ENCODE results near the gene RARB.
A peak's percentile ranks its signal among the peaks of the same experiment; 100 is the strongest.

RARB gene

DNA sequence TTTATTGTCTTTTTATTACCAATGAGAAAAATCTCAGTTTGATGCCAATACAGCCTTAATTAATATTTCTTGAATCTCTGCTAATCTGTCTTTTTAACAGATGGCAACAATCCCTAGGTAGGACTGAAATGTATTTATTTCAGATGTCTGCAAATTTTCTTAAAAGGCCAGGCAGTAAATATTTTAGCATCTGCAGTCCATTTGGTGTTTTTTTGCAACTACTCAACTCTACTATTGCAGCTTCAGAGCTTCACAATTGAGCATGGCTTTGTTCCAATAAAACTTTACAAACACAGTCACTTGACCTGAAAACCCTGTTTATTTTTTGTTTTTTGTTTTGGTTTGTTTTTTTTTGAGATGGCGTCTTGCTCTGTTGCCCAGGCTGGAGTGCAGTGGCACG is 82.7 kb downstream of the RARB start:
- no peak for DNase-seq

DNA sequence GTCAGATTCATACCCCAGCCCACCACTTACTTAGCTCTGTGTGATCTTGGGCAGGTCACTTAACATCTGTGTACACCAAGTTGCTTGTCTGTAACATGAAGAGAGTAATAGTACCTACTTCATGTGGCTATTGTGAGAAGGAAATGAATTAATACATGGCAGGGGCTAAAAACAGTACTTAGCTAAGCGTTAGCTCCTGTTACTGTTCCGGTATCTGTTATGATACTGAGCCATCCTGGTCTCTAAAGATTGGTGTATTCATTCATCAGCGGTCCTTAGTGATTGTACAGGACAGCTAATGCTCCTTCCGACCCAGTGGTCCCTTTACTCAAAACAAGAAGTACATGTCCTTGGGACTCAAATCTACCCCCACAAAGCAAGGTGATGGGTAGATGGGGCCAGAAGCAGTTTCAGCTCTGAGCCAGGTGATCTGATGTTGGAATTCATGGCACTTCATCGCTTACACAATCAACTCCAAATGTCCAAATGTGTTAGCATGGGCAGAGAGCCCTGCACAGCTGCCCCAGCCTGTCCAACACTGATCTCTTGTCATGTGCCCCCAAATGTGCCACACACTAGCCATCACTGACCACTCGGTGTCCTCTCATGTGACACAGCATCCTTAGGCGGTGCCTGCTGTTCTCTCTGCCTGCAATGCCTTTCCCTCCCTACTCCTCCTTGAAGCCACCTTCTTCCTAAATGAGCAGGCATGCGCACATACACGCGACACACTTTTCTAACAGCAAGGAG is 84.1 kb downstream of the RARB start:
- DNase-seq: no peak

DNA sequence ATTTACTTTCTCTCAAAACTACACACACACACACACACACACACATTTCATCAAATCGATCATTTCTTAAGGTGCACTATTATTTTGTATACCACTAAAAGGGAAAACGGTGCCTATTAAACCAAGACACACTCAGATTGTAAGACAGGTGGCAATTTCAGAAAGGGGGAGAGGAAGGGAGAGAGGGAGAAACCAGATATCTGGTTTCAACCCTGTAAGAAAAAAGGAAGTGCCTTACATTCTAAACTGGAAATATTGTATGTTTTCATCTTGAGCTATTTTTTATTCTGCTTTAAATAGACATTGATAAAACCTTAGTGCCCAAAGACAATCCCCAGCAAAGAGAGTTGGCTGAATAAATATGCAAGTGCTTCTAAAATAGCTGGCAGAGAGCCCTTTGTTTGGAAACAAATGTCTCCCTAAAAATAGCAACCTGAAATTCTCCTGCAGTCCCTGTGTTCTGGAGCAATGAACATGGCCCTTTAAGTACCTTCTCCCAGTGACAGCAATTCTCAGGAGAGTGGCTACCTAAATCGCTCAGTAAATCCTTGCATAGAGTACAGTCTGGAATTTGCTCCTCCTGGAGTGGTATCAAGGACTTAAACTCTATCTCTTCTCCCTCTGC is 85.7 kb downstream of the RARB start:
- DNase-seq: no peak

DNA sequence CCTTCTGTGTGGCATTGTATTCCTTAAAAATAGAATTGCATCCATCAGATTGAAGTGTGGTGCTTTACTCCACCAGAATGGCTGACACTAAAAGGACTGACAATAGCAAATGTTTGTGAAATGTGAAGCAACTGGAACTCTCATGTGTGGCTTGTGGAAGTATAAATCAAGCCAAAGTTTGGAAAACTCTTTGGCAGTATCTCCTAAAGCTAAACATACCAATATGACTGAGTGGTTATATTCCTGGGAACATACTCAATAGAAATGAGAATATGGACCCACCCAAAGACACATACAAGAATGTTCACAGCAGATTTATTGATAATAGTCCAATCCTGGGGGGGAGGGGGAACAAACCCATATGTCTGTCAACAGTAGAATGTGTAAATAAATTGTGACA is 87.1 kb downstream of the RARB start:
- no peak for DNase-seq

DNA sequence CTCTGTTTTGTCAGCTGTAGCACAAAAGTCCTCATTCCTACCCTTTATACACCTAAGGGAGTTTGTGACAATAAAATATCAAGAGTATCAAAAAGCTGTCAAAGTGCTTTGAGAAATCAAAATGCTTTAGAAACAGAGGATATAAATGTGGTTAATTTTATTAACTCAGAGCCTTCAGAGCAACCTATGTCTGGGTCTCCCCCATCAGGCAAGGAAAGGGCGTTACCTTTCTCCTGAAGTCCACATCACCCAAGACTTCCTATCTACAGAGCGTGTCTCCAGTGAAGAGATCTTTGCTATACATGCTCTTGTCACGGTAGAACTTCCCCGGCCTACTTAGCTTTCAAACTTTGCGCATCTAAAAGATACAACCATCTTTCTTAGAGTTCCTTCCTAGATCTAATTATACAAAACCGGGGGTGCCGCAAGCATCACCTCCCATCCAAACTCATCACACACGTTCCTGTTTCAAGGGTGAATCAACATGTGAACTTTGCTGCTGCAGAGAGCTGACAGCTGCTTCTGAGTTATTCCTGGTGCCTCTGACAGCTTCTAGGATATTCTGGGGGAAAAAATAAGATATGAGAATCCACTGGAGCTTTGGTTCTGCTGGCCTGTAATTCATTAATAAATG is 93.0 kb downstream of the RARB start:
- no peak for DNase-seq

DNA sequence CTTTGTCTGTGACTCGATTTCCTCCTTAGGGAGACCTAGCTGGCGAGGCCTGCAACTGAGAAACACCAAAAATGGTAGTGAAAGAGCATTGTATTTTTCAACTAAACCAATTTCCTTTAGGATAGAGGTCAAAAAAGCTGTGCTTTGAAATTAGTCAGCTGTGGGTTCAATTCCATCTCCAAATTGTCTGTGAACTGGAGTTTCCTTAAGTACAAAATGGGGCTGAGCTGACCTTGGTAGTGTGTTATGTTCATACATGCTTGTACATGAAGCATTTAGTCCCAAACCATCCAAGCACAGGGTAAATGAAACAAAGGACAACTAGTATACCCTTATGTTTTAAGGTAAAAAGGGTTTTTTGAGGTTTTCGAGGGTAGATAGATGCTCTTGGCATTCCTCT is 99.3 kb downstream of the RARB start:
- DNase-seq: no peak

DNA sequence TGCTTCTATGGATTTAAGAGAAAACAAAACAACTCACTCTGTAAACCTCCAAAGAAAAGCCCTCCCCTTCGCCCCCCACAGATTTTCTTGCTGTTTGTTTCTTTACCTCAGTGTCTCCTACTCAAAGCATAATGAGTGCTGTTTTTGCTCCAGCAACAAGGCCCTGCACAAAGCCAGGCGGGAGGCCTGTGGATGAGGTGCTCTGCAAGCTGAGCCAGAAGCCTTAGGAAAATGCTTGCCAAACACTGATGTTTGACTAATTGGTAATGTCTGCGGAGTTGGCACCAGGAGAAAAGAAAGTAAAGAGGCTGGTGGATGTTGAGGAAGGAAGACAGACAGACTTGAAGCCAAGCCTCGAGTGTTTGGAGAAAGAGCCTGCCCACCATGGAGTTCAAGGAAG is 99.7 kb downstream of the RARB start:
- no peak for DNase-seq

DNA sequence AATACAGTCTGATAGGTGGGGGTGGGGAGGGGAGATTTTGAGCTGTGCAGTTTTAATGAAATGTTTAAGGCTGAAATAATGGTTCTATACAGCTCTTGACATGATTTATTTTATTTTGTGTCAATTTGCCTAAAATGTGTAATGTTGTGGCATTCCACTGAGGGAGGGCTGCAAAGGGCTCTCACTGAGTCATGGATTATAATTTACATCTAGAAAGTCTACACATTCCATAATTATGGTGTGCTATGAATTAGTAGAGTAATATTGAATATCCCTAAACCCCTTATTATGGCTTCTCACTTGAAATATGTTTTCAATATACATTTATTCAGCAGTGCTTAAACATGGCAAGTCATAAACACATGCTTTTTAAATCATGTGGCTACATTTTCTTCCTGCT is 103.9 kb downstream of the RARB start:
- no peak for DNase-seq

DNA sequence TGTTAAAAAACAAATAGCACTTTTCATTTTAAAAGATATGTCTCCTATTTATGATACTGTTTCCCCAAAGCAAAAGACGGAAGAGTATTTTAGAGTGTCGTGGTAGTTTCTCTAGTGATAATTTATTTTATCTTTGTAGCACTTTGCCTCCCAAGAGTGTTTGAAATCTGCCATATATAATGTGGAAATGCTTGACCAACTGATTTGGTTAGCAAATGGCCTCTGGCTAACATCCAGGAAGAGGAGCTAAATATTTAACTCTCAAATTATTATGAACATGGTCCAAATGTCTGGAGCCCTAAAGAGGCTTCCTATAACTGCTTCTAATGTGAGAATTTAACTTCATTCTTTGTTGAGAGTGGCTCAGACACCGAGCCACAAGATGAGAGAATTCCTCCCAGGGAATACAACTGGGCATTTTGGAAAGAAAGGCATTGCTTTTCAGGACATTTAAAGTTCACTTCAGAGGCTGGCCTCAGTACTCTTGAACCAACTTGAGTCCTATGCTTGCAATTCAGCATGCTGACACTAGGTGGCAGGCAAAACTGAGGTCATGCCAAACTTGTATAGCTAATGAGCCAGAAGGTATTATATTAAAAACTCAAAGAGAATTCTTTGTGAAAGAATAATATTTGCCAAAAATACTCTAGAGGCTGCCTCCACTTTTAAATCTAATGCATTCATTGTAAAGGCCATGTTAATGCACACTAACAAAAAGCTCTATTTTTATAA is 104.5 kb downstream of the RARB start:
- DNase-seq: peak in 1 of 5 donors; percentile 9

DNA sequence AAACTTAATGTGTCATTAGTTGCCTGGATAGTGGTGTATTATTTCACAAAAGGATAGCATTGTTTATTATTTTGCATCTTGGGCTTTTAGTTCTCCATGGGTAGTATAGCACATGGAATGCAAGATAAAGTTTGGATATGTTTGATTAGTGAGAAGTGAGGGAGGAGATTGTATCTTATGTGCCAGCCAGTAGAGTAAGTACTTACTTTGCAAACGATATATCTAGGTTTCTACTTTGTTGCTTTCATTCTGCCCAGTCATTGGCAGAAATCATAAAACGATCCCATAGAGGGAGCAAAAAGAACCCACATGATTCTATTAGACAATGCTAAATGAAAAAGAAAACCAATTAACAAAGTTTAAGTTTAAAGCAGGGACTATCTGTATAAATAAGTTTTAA is 105.3 kb downstream of the RARB start:
- DNase-seq: no peak

DNA sequence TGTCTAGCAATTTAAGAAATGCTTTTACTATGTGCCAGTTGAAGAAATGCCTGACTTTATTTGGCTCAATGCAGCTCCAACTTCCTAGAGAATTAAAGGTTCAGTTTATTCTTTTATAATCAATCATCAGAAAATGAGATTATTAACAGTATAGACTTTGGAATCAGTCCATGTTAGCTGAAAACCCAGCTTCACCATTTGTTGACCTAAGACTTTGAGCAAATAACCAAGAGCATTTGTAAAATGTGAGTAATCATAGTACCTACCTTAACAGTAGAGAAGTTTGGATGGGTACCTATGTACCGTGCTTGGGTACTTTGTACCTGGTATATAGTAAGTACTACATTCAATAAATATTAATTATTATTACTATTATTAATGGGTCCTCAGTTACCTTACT is 105.9 kb downstream of the RARB start:
- no peak for DNase-seq

DNA sequence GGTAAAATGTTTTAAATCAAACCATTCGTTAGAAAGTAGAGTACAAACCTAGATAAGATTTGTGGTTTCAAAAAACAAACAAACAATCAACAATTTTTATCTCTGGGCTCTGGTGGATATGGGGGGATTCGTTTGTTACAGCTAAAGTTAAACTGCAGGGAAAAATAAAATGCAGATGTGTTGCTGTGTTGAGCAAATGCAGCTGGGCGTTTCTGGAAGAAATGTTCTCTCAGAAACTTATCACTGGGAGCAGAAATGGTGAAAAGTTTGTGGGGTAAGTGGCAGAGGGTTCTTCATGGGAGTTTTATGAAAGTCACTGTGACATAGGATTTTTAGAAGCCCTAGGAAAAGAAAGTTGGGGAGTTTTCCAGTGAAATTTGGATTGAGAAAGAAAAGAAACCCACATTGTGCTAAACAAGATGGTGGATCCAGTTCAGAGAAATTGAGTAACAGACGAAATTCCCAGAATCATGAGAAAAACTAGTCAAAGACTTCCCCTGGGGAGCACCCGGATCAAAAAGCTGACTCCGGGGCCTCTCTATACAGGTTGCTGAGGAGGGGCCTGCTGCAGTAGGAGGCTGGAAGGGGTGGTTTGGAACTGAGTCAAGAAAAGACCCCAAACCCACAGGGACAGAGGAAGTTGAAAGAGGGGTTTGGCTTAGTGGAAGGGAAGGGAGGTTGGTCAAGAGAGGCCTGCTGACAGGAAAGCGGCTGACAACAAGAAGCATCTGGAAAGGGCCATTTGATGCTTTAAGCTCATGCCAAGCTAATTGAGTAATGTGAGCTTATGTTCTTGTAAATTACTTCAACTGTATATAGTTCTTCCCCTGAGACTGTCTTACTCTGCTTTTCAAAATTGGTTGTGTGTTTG is 108.7 kb downstream of the RARB start:
- DNase-seq: peak in 1 of 5 donors; percentile 1

DNA sequence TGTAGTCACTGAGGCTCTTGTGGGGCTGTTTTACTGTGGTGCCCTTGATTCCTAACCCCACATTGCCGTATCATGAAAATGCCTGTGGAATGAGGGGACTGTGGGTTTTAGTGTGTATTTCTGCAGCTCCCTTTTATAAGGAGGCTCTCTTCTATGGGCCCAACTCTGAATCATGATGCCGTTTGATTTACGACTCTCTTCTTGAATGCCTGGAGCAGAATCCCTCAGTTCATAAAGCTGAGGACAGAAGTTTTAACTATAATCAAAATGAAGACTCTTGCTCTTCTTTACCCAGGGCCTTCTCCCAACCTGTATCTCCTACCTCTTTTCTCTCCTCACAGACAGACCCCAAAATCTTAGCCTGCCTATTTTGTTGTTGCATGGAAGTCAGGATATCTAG is 109.5 kb downstream of the RARB start:
- no peak for DNase-seq

DNA sequence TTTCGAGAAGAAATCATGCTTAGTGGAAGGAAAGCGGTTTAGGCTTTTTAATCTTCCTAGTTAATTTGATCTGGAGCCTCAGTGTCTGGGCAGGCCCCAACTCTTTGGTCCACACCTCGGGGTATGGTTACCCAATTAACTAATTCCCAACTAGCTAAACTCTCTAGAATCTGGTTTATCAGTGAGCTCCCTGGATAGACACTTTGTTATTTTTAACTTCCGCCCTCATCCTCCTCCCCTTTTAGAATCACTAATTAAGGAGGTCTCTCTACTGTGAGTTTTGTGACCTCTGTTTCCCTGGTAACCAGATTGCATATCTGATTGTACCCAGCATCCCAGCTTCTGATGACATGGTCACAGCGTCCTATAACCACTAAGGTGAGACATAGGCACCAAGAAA is 112.2 kb downstream of the RARB start:
- no peak for DNase-seq

DNA sequence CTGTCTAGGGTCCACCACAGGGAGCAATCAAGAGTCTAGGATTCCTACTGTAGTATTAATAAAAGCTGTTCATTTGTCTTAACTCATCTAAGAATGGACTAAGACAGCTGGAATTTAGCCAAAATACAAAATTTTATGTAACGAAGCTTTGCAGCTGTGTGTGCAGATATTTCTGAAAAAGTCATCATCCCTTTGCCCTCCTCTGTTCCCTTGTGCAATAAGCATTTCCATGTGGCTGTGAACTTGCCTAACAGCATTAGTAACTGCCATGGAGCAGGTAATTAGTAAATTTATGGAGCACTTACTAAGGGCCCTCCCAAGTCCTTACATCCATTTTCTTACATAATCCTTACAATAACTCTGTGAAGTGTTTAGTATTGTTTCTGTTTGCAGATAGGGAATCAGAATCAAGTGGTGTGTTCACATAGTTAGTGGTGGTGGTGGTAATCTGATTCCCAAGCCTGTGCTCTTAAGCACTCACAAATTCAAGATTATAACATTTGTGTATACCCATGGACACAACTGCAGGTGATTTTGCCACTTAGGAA is 114.5 kb downstream of the RARB start:
- no peak for DNase-seq

DNA sequence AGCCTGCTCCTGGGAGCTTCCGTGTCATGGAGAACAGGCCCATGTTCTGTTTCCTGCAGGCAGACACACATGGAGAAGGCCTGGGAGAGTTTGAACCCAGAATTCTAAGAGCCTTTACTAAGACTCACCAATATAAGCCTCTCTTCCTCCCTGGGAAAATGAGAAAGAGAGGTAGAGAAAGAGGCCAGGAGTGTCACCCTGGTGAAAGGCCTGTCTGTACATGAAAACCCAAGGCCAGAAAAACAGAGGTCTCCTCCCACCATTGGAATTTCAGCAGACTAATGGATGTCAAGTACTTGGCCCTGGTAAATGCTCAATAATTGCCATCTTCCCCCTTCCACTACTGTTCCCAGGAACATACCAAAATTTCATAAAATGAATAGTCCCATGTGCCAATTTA is 119.0 kb downstream of the RARB start:
- no peak for DNase-seq

DNA sequence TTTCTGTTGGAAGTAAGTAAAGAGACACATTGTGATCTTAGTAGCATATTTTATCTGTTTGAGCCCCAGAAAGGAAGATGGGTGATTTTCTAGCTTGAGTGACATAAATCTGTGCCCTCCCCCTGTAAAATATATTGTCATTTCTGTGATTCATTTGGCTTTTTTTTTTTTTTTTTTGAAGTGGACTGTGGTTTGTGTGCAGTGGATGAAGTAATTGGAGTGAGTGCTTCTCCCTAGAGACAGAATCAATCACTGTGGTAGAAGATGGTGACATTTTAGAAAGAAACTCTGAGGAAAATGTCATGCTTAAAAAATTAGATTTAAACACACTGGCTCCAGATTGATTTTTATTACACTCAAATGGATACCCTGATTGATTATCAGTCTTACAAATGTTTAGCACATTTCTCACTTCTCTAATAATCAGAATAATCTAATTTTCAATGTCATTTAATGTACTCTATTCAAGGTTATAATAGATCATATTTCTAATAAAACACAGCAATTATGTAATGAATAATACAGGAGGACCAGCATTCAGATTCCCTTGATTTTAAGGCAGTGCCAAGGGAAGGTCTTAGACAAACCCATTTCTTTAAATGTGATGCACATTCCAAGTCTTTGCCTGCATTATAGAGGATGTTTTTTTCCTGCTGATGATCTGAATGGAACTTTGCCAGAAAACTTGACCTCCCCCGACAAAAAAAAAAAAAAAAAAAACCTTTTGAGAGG is 120.0 kb downstream of the RARB start:
- DNase-seq: no peak

DNA sequence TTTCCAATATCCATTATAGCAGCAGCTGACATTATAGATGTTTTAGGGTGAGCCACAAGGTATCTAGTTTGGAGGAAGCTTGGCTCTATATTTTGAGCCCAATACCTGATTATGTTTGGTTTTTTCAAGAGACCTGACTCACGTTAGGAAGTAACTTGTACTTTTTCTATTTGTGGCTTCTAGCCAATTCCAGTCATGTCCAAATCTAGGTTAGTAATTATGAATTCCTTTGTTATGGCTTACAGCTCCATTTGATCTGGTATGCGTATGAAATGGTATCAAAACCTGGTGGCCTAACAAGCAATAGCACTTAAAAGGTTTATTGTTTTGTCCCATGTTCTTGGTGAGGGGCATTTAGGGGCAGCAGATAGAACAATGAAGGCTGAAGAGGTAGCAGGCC is 120.8 kb downstream of the RARB start:
- DNase-seq: no peak

DNA sequence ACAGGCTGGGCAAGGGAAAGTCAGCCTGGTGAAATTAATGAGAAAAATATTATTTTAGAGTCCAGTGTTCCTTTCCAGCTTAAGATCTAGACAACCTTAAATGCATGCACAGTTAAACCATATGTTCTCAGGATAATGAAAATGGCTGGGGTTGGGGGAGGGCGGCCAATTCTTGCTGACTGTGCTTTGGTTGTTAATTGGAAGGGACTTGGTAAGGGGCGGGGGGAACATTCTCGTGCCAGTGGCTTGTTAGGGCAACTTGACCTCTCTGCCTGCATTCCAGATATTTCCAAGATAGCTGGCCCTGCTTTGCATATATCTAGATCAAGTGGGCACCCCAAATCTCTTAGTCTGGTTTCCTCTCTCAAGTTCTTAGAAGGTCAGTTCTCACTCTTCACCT is 124.2 kb downstream of the RARB start:
- no peak for DNase-seq

DNA sequence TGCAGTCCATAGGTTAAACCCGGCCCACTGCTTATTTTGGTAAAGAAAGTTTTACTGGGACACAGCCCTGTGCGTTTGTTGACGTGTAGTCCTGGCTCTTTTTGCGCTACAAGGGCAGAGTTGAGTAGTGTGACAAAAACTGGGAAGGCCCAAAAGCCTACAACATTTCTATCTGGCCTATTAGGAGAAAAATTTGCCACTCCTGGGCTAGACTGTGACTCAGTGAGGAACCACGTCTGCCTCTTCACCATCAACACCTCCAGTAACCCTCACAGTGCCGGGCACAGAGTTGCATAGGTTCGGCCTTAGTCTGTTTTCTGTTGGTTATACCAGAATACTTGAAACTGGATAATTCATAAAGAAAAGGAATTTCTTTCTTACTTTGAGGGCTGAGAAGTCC is 126.3 kb downstream of the RARB start:
- no peak for DNase-seq

DNA sequence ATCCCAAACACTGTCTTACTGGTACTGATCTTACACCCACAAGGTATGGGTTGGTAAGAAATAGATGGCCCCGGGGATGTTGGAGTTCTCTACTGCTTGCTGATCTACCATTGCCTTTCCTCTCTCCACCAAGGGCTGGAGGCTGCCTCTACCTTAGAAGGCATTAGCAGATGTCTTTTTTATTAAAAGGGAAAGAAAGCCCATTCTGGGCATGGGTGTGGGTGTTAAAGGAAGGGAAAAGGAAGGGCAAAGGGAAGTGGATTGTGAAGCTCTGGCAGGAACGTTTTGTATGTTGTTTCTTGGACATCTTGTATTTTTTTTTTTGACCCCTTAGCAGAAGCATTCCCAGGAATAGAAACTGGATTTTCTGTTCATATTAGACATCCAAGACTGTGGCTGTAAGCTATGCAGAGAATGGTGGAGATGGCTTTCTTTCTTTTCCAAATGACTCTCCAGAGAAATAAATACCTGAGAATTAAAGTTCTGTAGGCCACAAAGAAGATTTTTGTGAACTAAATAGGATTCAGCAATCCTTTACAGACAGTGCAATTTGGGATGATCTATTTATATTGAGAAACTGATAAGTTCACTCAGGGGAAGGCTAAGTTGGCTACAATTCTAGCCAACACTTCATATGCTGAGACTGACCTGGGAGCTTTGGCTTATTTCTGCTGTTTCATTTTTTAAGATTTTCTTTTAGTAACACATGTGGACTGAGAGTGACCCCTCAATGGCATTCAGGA is 127.8 kb downstream of the RARB start:
- no peak for DNase-seq

Measured in T-helper 1 cell (primary cell).